HG03521 (cell line): ENCODE measurements around the gene ADARB1.

ENCODE experiments used
- ATAC-seq: cut with Tn5 transposase; IDR thresholded peaks from one replicate; pipeline ENCODE4 v1.9.1; 2021; ENCODE audit warnings: mild to moderate bottlenecking, moderate library complexity; ENCODE audit not compliant: unreplicated experiment

The ADARB1 gene

DNA sequence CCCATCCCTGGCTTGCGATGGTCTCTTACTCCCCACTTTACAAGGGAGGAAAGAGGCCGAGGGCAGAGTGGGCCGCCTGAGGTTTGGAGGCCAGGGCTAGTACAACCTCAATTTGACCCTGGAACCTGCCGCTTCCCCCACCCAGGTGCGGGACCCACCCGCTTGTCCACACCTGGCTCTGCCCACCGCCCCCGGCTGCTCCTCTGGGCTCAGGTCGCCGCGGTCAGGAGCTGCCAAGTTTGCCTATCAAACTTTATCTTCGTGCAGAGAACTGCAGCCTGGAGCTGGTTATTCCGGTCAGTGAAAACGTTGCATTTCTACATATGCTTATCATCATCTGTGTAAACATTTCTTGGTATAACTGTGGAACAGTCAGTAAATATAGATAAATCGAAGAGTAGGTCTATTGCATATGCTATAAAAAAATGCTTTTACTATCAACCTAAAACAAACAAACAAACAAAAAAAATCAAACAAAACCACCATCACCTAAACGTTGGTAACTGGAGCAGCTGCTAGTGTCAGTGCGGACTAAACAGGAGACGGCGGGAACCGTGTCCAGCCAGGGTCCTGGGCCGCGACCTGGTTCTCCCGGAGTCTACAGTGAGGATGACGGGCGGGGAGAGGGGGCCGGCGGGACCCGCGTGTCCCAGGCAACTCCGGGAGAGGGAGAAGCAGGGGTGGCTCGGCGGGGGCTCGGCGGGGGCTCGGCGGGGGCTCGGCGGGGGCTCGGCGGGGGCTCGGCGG lies 906 bp upstream of the ADARB1 start:
- no peak for ATAC-seq

DNA sequence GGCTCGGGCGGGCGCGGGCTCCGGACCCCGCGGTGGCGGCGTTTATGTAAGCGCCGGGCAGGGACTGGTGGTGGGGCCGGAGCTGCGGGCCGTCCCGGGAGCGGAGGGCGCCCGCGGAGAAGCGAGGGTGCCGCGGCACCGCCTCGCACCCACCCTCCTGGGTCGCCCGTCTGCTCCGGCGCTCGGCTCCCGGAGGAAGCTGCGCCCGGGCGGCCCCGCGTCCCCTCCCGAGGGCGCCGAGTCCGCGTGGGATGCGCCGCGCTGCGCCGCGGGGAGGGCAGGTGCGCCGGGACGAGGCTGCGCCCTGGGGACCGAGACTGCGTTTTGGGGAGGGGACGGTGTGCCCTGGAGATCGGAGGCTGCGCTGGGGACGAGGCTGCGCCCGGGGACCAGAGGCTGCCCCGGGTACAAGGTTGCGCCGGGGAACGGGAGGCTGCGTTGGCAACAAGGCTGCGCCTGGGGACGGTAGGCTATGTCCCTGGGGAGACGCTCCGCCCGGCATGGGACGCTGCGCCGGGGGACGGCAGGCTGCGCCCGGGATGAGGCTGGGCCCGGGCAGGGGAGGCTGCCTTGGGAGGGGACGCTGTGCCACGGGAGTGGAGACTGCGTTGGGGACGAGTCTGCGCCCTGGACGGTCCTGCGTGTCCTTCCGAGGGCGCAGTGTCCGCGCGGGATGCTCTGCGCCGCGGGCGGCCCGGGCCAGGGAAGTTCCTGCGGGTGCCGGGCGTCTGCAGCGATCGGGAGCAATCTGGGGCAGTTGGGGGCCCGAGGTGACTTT lies 627 bp downstream of the ADARB1 start:
- ATAC-seq, result peak; percentile 5

DNA sequence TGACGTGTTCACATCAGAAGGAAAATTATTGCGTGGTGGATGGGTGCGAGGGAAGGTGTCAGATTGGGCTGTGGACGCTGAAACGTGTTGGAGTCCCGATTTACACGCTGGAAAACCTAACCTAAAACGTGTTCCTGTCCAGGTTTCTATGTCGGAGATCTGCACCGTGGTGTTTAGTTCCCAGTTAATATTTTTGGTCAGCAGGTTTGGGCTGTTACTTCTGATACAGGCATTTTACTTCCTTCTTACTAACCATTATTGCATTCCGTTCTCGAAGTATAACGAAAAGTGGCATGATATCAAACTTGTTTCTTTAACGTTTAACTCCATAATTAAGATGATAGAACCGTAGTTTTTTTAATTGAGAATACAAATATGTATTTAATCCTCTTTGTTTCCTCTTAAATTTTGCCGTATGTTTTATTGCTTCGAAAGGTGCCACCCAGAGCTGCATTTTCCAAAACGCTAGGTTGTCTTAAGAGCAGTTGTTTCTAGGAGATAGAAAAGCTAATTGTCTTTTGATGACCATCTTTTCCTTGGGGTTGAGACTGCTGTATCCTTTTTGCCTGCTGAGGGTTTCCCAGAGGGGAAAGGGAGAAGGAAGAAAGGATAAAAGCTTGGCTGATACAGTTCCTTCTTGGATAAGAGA lies 1.3 kb downstream of the ADARB1 start:
- no peak for ATAC-seq

DNA sequence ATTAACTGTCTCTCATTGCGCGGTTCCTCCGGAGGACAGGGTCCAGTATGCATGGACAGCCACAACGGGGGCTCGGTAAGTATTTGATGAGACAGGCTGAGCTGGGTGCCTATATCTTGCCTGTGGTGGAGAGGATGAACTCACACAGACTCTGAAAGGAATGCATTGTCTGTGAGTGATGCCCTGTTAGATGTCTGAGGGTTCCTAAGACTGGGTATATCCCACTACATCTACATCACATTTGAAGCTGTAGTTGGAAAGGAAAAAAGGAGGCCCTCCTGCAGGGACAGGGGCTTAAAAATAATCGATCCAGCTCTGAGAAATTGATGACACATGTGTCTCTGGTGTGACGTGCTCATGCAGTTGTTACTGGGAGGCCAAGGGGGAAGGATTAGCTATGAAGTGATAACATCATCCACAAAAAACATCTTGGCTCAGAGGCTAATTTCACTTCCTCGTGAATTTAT lies 1.9 kb downstream of the ADARB1 start:
- ATAC-seq, result no peak

DNA sequence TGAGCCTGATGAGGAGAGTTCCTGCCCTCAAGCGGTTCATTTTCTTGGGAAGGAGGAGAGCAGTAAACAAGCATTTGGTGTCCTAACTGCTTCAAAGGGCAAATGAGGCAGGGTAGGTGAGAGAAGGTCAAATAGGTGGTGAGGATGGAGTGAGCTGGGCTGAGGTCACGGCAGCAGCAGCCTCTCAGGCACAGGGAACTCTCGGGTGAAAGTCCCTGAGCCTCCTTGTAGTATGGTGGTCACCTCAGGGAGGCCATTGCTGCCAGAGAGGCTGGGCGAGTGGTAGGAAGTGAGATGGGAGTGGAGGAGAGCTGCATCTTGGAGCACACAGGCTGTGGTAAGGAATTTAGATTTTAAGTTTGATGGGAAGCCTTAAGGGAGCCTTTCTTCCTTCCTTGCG lies 4.0 kb downstream of the ADARB1 start:
- no peak for ATAC-seq

DNA sequence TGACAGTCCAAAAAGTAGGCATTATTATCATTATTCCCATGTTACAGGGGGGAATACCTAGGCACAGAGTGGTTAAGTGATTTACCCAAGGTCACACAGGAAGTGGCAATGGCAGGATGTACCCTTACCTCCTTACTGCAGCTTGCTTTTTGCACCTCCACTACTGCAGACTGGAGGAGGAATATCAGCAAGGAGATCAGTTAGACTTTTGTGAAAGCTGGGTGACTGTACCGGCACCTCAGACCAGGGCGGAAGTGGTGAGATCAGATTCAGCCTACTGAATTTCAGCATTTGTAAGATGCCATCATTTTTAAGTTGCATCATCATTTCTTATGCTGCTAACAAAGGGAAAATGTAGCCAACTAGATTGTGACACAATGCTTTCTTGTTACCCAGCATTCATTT lies 4.5 kb downstream of the ADARB1 start:
- ATAC-seq, result no peak

DNA sequence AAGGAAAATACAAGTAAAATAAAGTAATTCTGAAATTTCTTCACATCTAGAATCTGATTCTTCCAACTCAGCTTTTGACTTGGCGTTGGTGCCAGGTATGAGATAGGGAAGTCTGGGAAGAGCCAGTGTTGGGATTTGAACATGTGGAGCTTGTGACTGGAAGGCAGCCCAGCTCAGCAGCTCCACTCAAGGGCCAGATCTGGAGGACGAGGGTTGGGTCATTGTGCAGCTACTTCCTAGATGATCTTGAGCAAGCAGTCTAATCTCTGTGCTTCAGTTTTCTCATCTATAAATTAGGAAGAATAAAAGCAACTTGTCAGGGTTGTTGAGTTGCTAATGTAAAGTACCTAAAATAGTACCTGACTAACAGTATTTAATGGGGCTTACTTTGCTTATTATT lies 5.0 kb downstream of the ADARB1 start:
- ATAC-seq, result no peak

DNA sequence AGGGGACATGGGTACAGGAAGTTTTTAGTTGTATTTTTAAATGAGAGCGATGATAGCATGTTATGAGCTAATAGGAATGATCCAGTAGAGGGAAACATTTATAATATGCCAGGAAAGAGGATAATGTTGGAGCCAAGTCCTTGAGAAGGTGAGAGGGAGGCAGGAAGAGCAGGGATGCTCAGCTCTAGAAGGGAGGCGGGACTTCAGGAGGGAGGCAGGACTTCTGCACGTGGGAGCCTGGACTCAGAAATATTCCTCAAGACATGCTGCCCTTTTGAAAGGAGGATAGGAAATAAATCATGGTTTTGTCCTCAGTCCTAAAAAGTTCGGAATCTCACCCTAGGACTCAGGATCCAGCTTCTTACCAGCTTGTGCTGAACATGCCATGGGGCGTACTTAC lies 5.9 kb downstream of the ADARB1 start:
- no peak for ATAC-seq

DNA sequence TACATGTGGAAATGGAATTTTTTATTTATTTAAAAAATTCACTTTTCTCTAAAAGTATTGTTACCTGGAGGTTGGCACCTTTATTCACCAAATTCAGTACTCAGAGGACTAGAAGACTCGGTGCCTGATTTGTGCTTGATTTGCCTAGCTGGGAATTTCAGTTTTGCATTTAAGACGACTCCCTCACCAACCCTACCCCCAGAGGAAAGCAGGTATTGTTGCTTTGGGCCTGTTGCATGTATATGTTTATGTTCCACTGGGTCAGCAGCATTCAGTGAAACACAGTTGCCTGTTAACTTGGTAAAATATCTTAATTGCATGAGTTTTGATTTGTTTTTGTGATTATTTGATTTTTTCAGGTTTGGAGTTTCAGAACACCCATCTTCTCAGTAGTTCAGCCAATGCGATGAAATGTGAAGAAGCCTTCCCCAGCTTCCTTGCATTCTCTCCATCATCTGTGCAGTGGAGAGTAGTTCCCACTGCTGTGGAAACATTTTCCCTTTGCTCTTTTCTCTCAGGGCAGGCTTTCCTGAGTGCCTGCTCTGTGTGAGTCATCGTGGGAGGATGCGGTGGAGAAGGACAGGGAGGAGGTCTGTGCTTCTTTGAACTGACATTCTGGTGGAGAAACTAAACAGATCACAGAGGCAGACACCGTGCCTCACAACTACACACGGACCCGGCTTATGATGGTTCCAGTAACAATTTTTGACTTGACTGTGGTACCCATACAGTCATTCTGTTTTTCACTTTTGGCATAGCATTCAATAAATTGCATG lies 6.4 kb downstream of the ADARB1 start:
- no peak for ATAC-seq

DNA sequence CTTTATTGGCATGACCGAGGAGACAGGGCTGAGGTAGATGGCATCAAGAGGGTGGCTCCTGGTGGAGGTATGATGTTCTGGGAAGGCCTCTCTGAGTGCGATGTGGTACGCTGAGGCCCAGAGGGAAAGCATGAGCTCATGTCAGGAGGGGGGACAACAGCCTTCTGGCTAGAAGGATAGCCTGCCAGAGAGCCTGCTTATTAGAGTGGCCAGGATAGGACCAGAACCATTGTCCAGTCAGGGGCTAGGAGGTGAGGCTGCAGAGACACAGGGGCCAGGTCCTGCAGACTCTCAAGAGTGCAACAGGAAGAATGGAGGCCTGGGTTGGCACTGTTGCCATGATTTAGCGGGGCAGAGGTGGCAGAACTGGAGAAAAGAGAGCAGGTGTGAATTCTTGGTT lies 7.3 kb downstream of the ADARB1 start:
- ATAC-seq, result no peak

DNA sequence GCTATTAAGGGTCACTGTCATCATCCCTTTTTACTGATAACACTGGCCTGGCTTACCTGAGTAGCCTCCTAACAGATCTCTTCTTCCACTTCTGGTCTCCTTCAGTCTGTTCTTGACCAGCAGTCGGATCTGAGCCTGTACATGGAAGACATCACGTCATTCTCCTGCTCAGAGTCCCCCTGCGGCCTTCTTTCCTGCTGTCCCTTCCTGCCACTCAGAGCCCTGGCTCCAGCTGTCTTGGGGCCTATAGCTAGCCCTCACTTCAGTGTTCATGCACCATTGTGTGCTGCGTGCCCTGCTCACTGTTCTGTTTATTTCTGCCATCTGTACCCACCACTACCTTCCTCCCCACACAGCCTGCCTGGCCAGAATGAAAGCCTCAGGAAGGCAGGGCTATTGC lies 8.4 kb downstream of the ADARB1 start:
- ATAC-seq, result no peak

DNA sequence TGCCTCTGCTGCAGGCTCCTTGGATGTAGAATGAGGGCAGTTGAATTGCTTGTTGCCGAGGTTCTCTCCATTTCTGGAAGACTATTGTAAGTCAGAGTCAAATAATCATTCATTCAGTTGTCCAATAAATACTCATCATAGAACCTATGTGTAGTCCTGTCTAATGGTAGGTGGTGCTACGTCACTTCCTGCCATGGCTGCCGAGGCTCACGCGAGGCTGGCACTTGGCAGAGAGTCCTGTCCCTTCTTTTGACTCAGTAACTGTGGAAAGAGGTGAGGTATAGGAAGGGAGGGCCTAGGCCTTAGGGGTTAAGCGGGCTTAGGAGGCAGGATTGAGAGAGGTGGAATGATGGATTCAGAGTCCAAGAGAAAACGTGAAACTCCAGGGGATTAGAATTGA lies 9.7 kb downstream of the ADARB1 start:
- no peak for ATAC-seq

DNA sequence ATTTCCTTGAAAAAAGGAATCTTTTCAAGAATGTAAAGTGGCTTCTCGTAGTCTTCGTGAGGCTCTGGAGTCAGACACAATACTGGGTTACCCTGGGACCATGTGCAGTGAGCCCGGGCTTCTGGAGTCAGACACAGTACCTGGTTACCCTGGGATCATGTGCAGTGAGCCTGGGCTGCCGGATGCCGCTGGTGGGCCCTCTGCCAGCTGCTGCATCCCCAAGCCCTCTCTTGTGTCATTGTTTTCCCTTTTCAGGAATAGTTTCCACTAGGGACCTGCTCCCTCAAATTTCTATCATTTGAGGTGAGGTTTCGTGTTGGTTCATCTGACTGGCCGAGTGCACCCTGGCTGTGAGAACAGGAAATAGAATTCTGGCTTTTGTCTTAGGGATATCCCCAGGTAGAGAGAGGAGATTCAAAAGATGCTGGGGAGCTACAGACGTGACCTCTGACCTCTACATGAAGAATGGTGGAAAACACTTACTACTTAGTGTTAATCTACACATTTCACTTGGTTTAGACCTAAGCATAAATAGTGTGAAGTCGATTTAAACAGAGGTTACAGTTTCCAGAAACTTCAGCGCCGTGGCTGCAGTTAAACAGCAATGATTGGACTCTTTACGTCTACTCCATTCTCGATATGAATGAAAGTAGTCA lies 10.6 kb downstream of the ADARB1 start:
- no peak for ATAC-seq

DNA sequence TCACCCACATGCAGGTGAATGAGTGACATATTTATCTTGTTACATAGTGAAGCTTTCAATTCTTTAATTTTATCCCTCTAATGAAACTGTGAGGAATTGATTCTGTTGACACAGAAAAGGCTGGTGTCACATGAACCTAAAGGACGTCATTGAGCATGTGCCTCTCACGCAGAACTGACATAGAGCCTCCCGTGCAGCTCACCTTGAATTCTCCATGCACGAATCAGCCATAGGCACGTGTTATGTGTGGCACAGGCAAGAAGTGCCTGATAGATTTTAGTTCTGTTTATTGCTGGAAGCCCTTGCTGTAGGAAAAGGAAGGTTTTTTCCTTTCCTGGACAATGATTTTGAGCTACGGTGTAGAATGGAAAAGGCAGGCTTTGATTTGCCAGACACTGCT lies 11.3 kb downstream of the ADARB1 start:
- ATAC-seq, result no peak

DNA sequence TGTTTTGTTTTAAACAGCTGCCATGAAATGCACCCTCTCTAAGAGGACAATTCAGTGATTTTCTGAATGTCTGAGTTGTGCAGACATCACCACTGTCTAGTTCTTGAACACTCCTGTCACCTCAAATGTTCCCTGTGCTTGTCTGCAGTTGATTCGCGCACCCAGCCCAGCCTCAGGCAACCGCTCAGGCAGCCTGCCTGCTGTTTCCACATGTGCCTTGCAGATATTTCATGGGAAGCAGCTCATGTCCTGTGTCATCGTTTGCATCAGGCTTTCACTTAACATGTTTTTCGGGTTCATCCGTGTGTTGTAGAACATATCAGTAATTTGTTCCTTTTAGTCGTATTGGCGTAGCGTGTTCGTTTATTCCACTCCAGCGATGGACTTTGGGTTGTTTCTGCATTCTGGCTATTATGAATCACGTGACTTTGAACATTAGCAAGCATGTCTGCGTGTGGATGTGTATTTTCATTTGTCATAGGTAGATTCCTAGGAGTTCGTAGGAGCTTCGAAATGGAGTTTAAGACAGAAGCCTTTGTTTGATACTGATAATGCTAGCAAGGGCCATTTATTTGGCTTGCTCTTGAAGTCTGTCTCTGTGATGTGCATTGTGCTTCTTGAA lies 12.1 kb downstream of the ADARB1 start:
- ATAC-seq, result no peak

DNA sequence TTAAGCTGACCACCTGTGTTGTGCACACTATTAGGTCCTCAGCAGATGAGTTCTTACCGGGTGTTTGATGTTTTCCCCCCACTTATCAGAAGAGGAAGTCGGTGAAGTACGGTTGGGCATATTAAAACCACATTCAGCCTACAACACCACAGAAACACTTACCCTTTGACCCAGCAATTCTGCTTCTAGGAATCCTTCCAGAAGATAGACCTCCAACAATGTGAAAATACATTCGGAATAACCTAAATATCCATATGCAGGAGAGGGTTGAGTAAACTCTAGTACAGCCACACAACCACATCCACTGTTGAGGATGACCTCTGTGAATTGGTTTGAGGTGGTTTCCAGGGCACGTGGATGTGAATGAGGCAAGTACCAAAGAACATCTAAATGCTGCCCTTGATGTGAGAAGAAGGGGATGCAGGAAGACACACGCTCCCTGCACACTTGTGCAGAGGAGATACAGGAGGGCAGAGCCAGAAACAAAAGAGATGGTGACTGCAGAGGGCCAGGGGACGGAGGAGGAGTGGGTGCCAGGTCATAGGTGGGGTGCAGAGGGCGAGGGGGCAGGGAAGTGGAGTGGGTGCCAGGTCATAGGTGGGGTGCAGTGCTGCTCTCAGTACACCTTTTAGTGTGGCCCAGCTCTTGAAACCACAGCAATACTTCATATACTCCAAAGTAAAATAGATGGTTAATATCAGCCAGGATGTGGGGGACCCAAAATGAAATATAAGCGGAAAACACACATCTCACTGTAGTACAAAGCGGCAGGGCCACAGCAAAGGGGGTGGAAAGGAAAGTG lies 12.8 kb downstream of the ADARB1 start:
- ATAC-seq, result no peak

DNA sequence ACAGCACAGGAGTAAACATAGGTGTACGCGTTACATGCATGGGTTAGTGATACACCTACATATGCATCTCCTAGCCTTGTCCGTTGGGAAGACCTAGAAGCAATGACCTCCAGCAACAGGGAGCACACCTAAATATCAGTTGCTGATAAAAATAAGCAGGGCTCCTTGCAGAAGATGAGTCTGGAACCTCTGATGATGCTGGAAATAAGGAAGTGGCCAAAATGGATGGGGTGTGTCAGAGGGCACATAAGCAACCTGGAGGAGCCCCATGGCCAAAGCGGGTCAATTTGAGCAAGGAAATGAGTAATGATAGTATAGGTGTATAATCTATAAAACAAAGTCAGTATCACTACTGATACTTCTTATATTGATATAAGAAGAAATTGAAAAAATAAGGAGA lies 13.7 kb downstream of the ADARB1 start:
- no peak for ATAC-seq

DNA sequence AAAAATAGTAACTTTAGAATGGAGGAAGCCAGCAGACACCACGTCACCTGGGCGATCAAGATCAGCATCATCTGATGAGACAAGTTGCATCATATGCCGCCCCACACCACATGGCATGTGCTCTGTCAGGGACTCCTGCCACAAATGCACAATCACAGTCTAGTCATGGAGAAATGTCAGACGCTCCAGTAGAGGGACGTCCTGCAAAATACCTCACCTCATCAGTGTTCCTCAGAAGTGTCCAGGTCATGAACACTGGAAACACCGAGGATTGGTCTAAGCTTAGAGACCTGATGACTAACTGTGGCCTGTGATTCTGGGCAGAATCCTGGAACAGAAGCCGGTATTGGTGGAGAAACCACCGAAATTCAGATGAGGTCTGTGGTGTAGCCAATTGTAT lies 14.3 kb downstream of the ADARB1 start:
- ATAC-seq, result no peak

DNA sequence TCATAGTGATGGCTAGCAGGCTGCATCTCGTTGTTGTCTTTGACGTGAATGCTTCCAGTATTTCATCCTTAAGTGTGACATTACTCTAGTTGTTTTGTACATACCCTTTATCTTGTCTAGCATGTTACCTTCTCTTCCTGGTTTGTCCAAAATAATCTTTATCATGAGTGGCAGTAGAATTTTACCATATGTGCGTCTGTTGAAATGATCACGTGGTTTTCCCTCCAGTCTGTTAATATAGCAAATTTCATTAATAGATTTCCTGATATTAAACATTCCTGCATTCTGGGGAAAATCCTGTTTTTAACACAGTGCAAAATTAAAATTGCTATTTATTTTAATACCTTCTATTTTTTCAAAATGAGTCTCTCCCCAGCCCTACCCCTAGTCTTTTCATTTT lies 15.6 kb downstream of the ADARB1 start:
- no peak for ATAC-seq
